Parathyroid adenoma (tissue), 2 donors: ENCODE results near the gene PTPRD.

Experiments used
- H2AFZ ChIP-seq: fragments of 300-600 bp; sonication (generic); one replicate; pipeline ENCODE4 v1.7.0; 2017; ENCODE audit warnings: antibody characterized with exemption, mild to moderate bottlenecking
- H3K27ac ChIP-seq: fragments of 300-600 bp; sonication (generic); one replicate; pipeline ENCODE4 v1.7.0; 2017
- H3K27me3 ChIP-seq: fragments of 300-600 bp; sonication (generic); one replicate; pipeline ENCODE4 v1.7.0; 2017; ENCODE audit warnings: low read length; ENCODE audit not compliant: control insufficient read depth, insufficient read depth
- H3K36me3 ChIP-seq: fragments of 300-600 bp; sonication (generic); one replicate; pipeline ENCODE4 v1.7.0; 2017; ENCODE audit warnings: low read length; ENCODE audit not compliant: control insufficient read depth, insufficient read depth
- H3K4me1 ChIP-seq: fragments of 300-600 bp; sonication (generic); one replicate; pipeline ENCODE4 v1.7.0; 2017; ENCODE audit warnings: control low read depth
- H3K4me2 ChIP-seq: fragments of 300-600 bp; sonication (generic); one replicate; pipeline ENCODE4 v1.7.0; 2017; ENCODE audit warnings: low read length
- H3K4me3 ChIP-seq: fragments of 300-600 bp; sonication (generic); one replicate; pipeline ENCODE4 v1.7.0; 2017; ENCODE audit warnings: low read depth, low read length
- H3K79me2 ChIP-seq: fragments of 300-600 bp; sonication (generic); one replicate; pipeline ENCODE4 v1.7.0; 2017; ENCODE audit warnings: control low read depth
- H3K9ac ChIP-seq: fragments of 300-600 bp; sonication (generic); one replicate; pipeline ENCODE4 v1.7.0; 2017; ENCODE audit warnings: mild to moderate bottlenecking
- H3K9me3 ChIP-seq: fragments of 300-600 bp; sonication (generic); one replicate; pipeline ENCODE4 v1.7.0; 2017; ENCODE audit warnings: low read length; ENCODE audit not compliant: control insufficient read depth
- CTCF ChIP-seq: fragments of 300-600 bp; sonication (generic); IDR thresholded peaks from one replicate; pipeline ENCODE4 v1.7.0; 2017; ENCODE audit warnings: antibody characterized with exemption, mild to moderate bottlenecking
- donor health status: primary hyperparathyroidism.

Gene PTPRD

DNA sequence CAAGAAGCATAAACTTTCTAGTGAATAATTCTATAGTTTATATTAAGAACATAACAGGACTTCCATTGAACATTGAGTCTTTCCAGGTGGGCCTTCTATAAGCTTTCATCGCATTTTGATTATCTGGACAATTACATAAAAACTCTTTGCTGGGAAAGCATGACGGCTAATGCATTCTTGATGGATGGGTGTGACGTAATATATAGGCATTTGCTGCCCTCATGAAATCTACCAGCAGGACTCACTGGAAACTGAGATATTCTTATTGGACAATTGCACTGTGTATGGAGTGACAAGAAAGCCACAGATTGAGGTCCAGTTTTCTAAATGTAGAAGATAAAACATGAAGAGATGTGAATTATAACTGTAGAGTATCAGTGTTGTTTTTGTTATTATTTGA, 15.0 kb downstream of the PTPRD start:
- no peak overlapping the region for H3K4me3 ChIP-seq
- no peaks in the 10 kb centered on the region for H3K36me3 ChIP-seq
- no peak overlapping the region for H3K4me2 ChIP-seq
- TF ChIP-seq CTCF, result no peak
- no peaks in the 10 kb centered on the region for H3K79me2 ChIP-seq
- no peaks in the 10 kb centered on the region for H3K4me1 ChIP-seq
- no peaks in the 10 kb centered on the region for H3K9me3 ChIP-seq
- no peak overlapping the region for H3K27ac ChIP-seq
- no peak overlapping the region for H2AFZ ChIP-seq
- H3K9ac ChIP-seq, result no peak overlapping the region
- H3K27me3 ChIP-seq, result no peaks in the 10 kb centered on the region

DNA sequence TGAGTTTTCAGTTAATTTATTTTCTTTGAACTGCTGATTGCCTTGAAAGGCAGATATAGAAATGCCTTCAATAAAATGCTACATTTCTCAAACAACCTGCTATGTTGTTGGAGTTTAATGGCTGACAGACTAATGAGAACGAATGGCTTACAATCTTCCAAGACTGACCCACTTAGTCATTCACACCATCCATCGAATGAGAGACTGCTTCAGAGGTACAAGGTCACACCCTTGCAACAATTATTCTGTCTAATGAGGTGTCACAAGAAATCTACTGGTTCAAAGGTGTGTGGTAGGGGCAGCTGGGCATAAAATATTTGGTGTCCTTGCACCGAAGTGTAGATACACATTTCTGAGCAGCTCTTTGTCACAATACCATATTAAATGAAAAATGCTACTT, 18.3 kb downstream of the PTPRD start:
- Histone ChIP-seq H3K27me3 (no peaks in the 10 kb centered on the region), H3K9ac (no peak overlapping the region), H3K9me3 (no peaks in the 10 kb centered on the region), H3K4me1 (no peaks in the 10 kb centered on the region), H2AFZ (no peak overlapping the region), H3K36me3 (no peaks in the 10 kb centered on the region), H3K4me3 (no peak overlapping the region), H3K27ac (no peak overlapping the region), H3K79me2 (no peaks in the 10 kb centered on the region), H3K4me2 (no peak overlapping the region)
- no peak for TF ChIP-seq CTCF

DNA sequence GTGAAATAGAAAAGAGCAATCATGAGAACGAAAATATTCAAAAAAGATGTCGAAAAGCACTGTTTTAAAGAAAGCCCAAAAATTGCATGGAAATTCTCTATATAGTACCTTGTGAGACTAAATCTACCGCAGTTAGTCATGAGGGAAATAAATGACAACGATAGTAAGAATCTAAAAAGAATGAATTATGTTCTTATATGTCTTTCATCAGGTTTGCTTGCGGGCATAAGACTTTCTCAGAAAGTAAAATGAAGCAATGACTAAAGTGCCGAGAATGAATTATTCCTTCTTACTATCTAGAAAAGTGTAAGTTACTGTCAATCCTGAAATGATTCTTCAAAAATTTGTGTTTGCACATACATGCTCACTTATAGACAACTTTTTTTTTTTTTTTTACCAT, 26.4 kb downstream of the PTPRD start:
- Histone ChIP-seq H3K4me1 (no peaks in the 10 kb centered on the region), H3K4me3 (no peak overlapping the region), H3K27me3 (no peaks in the 10 kb centered on the region), H3K27ac (no peak overlapping the region), H3K9me3 (no peaks in the 10 kb centered on the region), H2AFZ (no peak overlapping the region), H3K9ac (no peak overlapping the region), H3K4me2 (no peak overlapping the region), H3K79me2 (no peaks in the 10 kb centered on the region), H3K36me3 (no peaks in the 10 kb centered on the region)
- TF ChIP-seq CTCF, result no peak

DNA sequence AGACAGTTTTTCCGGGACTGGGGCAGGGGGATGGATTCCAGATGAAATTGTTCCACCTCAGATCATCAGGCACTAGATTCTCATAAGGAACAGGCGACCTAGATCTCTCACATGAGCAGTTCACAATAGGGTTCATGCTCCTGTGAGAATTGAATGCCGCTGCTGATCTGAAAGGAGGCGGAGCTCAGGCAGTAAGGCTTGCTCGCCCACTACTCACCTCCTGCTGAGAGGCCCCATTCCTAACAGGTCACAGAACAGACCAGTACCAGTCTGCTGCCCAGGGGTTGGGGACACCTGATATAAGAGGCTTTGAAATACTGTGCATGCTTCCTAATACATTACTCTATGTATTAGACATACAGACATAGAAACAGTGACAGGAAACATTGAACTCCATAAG, 41.1 kb downstream of the PTPRD start:
- TF ChIP-seq CTCF, result no peak
- Histone ChIP-seq H3K9ac (no peak overlapping the region), H3K4me2 (no peak overlapping the region), H3K79me2 (no peaks in the 10 kb centered on the region), H3K36me3 (no peaks in the 10 kb centered on the region), H3K4me1 (no peaks in the 10 kb centered on the region), H3K9me3 (no peaks in the 10 kb centered on the region), H3K4me3 (no peak overlapping the region), H2AFZ (no peak overlapping the region), H3K27me3 (no peaks in the 10 kb centered on the region), H3K27ac (no peak overlapping the region)

DNA sequence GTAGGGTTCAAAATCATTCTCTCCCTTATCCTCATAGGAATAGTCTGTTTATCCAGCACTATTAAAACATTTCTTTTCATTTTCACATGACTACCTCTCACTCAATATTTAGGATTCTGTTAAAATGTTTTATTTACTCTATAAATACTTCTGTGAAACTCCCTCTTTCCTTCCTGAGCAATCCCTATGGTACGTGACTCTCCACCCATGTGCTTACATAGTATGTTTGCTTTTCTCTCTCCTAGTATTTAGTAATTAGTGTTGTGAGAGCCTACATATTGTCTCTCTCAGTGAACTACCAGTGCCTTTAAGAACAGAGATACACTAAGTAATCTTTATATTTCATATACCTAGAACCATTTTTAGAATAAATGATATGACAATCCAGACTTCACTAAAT, 46.0 kb downstream of the PTPRD start:
- no peak overlapping the region for H3K4me3 ChIP-seq
- H3K4me1 ChIP-seq, result no peaks in the 10 kb centered on the region
- no peaks in the 10 kb centered on the region for H3K79me2 ChIP-seq
- no peak overlapping the region for H3K9ac ChIP-seq
- no peaks in the 10 kb centered on the region for H3K36me3 ChIP-seq
- no peak overlapping the region for H3K27ac ChIP-seq
- no peaks in the 10 kb centered on the region for H3K9me3 ChIP-seq
- no peak for TF ChIP-seq CTCF
- no peak overlapping the region for H3K4me2 ChIP-seq
- H2AFZ ChIP-seq, result no peak overlapping the region
- H3K27me3 ChIP-seq, result no peaks in the 10 kb centered on the region
